Type B pancreatic cell (in vitro differentiated cells): ENCODE measurements around the gene ARPC3. TPM values are rescaled to one million over a fixed set of nuclear protein-coding genes. Genes with fewer than 3 reads are reported as not detected.

ENCODE experiments used
- DNase-seq: peaks from one replicate; pipeline ENCODE4 v3.0.0; 2021; ENCODE audit warnings: mixed read lengths; ENCODE audit not compliant: unreplicated experiment; ENCODE audit errors: extremely low spot score
- H3K27ac Mint-ChIP-seq: 2 replicates; pipeline ENCODE4 v1.8.0; 2021; ENCODE audit warnings: mild to moderate bottlenecking, mixed read lengths
- H3K27me3 Mint-ChIP-seq: 2 replicates; pipeline ENCODE4 v1.8.0; 2021; ENCODE audit warnings: mixed read lengths
- H3K36me3 Mint-ChIP-seq: 2 replicates; pipeline ENCODE4 v1.8.0; 2021; ENCODE audit warnings: mixed read lengths
- H3K4me1 Mint-ChIP-seq: one replicate; pipeline ENCODE4 v1.8.0; 2021; ENCODE audit warnings: mixed read lengths; ENCODE audit not compliant: unreplicated experiment
- H3K4me3 Mint-ChIP-seq: 2 replicates; pipeline ENCODE4 v1.8.0; 2021; ENCODE audit warnings: mild to moderate bottlenecking, mixed read lengths
- H3K9me3 Mint-ChIP-seq: 2 replicates; pipeline ENCODE4 v1.8.0; 2021; ENCODE audit warnings: mixed read lengths
- total RNA-seq: library from RNA; stranded (reverse); gene quantifications from 2 replicates; pipeline ENCODE4 v1.2.1, GENCODE V29; 2021; ENCODE audit warnings: low replicate concordance
- TF ChIP-seq, protein P1 (sequence below): fragments of 200-600 bp; sonication (generic); conservative IDR thresholded peaks from 2 replicates; pipeline ENCODE4 v1.5.0; 2021; ENCODE audit warnings: antibody characterized with exemption, mild to moderate bottlenecking

Gene ARPC3
- total RNA-seq, 1 donor from 2014 or later, result 164 TPM

DNA sequence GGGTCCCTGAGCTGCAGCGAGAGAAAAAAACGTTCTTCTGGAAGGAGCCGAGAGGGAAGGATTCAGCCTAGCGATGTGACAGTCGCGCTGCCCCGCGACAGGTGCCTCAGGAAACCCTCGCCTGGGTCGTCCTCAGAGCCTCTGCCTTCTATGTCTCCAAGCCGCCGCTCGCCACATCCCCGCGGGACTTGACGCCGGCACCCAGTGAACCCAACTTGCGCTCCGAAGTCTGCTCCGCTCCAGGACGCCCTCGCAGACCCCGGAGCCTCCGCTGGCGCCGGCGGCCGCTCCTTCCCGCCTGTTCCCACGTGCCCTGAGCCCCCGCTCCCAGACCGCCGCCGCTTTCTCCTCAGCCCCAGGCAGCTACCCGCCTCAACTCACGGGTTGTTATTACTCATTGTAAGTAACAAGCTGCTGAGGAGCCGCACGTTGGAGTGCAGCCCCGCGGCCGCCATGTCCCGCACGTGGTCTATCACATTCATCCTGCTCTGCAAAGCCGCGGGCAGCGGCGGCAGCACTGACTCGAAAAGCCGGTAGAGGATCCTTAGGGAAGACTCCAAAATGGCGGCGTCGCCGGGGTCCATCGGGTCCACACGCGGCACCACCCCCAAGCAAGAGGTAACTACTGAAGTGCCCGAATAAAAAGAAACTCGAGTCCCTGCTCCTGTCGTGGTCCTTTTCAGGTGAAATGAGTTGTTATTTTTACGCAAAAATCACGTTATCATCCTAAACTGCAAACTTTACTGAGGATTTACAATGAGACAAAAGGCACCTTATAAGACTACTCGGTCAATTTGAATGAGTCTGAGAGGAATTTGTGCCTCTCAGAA is 46.8 kb downstream of the ARPC3 start, which contains the start of gene ANAPC7:
TSS of gene ANAPC7 (minus strand) at position 563 of the 830 bp plus-strand sequence. CDS start at position 482, 81 bp downstream.
- TF ChIP-seq, protein P1, sequence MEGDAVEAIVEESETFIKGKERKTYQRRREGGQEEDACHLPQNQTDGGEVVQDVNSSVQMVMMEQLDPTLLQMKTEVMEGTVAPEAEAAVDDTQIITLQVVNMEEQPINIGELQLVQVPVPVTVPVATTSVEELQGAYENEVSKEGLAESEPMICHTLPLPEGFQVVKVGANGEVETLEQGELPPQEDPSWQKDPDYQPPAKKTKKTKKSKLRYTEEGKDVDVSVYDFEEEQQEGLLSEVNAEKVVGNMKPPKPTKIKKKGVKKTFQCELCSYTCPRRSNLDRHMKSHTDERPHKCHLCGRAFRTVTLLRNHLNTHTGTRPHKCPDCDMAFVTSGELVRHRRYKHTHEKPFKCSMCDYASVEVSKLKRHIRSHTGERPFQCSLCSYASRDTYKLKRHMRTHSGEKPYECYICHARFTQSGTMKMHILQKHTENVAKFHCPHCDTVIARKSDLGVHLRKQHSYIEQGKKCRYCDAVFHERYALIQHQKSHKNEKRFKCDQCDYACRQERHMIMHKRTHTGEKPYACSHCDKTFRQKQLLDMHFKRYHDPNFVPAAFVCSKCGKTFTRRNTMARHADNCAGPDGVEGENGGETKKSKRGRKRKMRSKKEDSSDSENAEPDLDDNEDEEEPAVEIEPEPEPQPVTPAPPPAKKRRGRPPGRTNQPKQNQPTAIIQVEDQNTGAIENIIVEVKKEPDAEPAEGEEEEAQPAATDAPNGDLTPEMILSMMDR, result peak; percentile 28
- H3K27ac Mint-ChIP-seq, result peak within 1 kb of the TSS; percentile 100
- H3K9me3 Mint-ChIP-seq, result no peaks in the 10 kb centered on the region
- H3K27me3 Mint-ChIP-seq, result no peaks in the 10 kb centered on the region
- H3K4me1 Mint-ChIP-seq, result peaks cover 9% of the 10 kb centered on the region
- peak; percentile 95 for DNase-seq
- peaks cover 16% of the 10 kb centered on the region for H3K36me3 Mint-ChIP-seq
- peak within 1 kb of the TSS; percentile 100 for H3K4me3 Mint-ChIP-seq

Other genes starting within 250 kb of the ARPC3 start
- 163 and 203 TPM in 2 replicates for gene ATP2A2, start 169.1 kb downstream of the ARPC3 start, total RNA-seq
- gene ANAPC7, start 46.6 kb downstream of the ARPC3 start, total RNA-seq, result 49.6 and 77.8 TPM in 2 replicates
- 15.2 and 18.1 TPM in 2 replicates for gene GPN3, start 17.9 kb upstream of the ARPC3 start, total RNA-seq
- gene FAM216A, start 18.5 kb upstream of the ARPC3 start, total RNA-seq, result 2.5 and 13.2 TPM in 2 replicates
- gene VPS29, start 51.8 kb upstream of the ARPC3 start, total RNA-seq, result 72.6 and 84.7 TPM in 2 replicates
- gene RAD9B, start 52.0 kb upstream of the ARPC3 start, total RNA-seq, result 0.12 and 0.46 TPM in 2 replicates
- gene PPTC7, start 133.0 kb upstream of the ARPC3 start, total RNA-seq, result 14.5 and 14.8 TPM in 2 replicates
- gene TCTN1, start 163.8 kb upstream of the ARPC3 start, total RNA-seq, result 33.4 and 63.9 TPM in 2 replicates
- gene HVCN1, start 238.8 kb upstream of the ARPC3 start, total RNA-seq, result 0.64 and 3.1 TPM in 2 replicates